ENCODE results near the gene KLHL24.
"Not testable (repeated sequence)": the region's sequence is repeated elsewhere in the genome, so short reads cannot be mapped to it uniquely, and the experiment has no call there.

The KLHL24 gene

GRCh38 chr3:183626877-183627594 lies 8.4 kb upstream of the KLHL24 start:
- DNase-seq (ENCODE audit: low read depth) = no peak
- H3K4me3 ChIP-seq (ENCODE audit: low read length) = no peak overlapping the region
- no peak for TF ChIP-seq CTCF (conservative IDR thresholded peaks at IDR 0.05; ENCODE audit: low read depth, low read length)

- no peak for DNase-seq (ENCODE audit: low read depth)
- H3K4me3 ChIP-seq (ENCODE audit: low read length) = no peak overlapping the region
- TF ChIP-seq CTCF (conservative IDR thresholded peaks at IDR 0.05; ENCODE audit: low read depth, low read length) = no peak
Measured at GRCh38 chr3:183629546-183630301, 5.7 kb upstream of the KLHL24 start.

- no peak for DNase-seq (ENCODE audit: low read depth)
- TF ChIP-seq CTCF (conservative IDR thresholded peaks at IDR 0.05; ENCODE audit: low read depth, low read length) = no peak
- no peak overlapping the region for H3K4me3 ChIP-seq (ENCODE audit: low read length)
Measured at GRCh38 chr3:183631715-183632114, 3.7 kb upstream of the KLHL24 start.

DNA sequence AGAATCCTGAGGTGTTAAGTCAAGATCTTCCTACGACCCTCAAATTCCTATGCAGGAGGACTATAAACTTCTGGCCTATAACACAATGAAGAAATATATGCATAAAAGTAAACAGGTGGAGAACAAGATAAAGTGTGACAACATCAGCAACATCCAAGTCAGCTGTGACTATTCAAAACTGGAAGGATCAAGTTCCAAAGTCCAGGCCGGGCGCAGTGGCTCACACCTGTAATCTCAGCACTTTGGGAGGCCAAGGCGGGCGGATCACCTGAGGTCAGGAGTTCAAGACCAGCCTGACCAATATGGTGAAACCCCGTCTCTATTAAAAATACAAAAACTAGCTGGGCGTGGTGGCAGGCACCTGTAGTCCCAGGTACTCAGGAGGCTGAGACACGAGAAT lies 2.7 kb upstream of the KLHL24 start:
- DNase-seq (ENCODE audit: low read depth); H3K4me3 ChIP-seq (ENCODE audit: low read length): not testable (repeated sequence)

DNA sequence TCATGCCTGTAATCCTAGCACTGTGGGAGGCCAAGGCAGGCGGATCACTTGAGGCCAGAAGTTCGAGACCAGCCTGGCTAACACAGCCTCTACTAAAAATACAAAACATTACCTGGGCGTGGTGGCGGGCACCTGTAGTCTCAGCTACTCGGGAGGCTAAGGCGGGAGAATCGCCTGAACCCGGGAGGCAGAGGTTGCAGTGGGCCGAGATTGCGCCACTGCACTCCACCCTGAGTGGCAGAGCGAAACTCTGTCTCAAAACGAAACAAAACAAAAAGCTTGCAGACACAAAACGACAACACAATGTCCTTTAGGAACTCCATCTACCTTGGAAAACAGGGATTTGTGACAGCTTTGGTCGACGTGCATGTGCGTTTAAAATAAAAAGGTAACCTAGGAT lies 716 bp upstream of the KLHL24 start:
- no peak for TF ChIP-seq CTCF (conservative IDR thresholded peaks at IDR 0.05; ENCODE audit: low read depth, low read length)
- H3K4me3 ChIP-seq (ENCODE audit: low read length) = peak overlapping the region; percentile 92
- no peak for DNase-seq (ENCODE audit: low read depth)

- H3K4me3 ChIP-seq (ENCODE audit: low read length) = peak overlapping the region; percentile 92
- no peak for DNase-seq (ENCODE audit: low read depth)
- TF ChIP-seq CTCF (conservative IDR thresholded peaks at IDR 0.05; ENCODE audit: low read depth, low read length) = no peak
Measured at GRCh38 chr3:183635107-183635430, 354 bp upstream of the KLHL24 start.

- H3K4me3 ChIP-seq (ENCODE audit: low read length) = peak overlapping the region; percentile 92
- no peak for TF ChIP-seq CTCF (conservative IDR thresholded peaks at IDR 0.05; ENCODE audit: low read depth, low read length)
- DNase-seq (ENCODE audit: low read depth) = peak; percentile 90
Measured at GRCh38 chr3:183636221-183637105, 1.0 kb downstream of the KLHL24 start.
